A172 (cell line): Measurements from ENCODE around the gene USP38. TPM values are rescaled to one million over a fixed set of nuclear protein-coding genes. Genes with fewer than 3 reads are reported as not detected.
"Not testable (repeated sequence)": the region's sequence is repeated elsewhere in the genome, so short reads cannot be mapped to it uniquely, and the experiment has no call there.

Source experiments
- DNase-seq: peaks from one replicate; pipeline ENCODE4 v3.0.0-alpha.2; 2015; ENCODE audit warnings: low spot score
- total RNA-seq: library from RNA; depleted of rRNA; stranded (reverse); fragments of >200 nt; shearing (Covaris generic); gene quantifications from 2 replicates; pipeline ENCODE4 v1.2.3, GENCODE V29; 2014

USP38 gene
- total RNA-seq, 1 experiment from 2014 or later = 18.8 TPM

- no peak for DNase-seq
Measured at GRCh38 chr4:143215873-143216272, 31.2 kb downstream of the USP38 start.

- DNase-seq = no peak
Measured at GRCh38 chr4:143224255-143224654, 39.5 kb downstream of the USP38 start.

- no peak for DNase-seq
Measured at GRCh38 chr4:143225167-143225566, 40.5 kb downstream of the USP38 start.

- no peak for DNase-seq
Measured at GRCh38 chr4:143230683-143231082, 46.0 kb downstream of the USP38 start.

- DNase-seq = no peak
Measured at GRCh38 chr4:143232277-143232676, 47.6 kb downstream of the USP38 start.

GRCh38 chr4:143234153-143234552 lies 49.4 kb downstream of the USP38 start:
- DNase-seq = no peak

GRCh38 chr4:143237195-143237594 lies 52.5 kb downstream of the USP38 start:
- not testable (repeated sequence) for DNase-seq

- no peak for DNase-seq
Measured at GRCh38 chr4:143240939-143241679, 56.4 kb downstream of the USP38 start.

- no peak for DNase-seq
Measured at GRCh38 chr4:143241892-143242291, 57.2 kb downstream of the USP38 start.

GRCh38 chr4:143243041-143243440 lies 58.3 kb downstream of the USP38 start:
- no peak for DNase-seq

GRCh38 chr4:143246977-143247376 lies 62.3 kb downstream of the USP38 start:
- DNase-seq = no peak

- no peak for DNase-seq
Measured at GRCh38 chr4:143247866-143248265, 63.1 kb downstream of the USP38 start.

GRCh38 chr4:143248827-143249226 lies 64.1 kb downstream of the USP38 start:
- no peak for DNase-seq

GRCh38 chr4:143250617-143251016 lies 65.9 kb downstream of the USP38 start:
- no peak for DNase-seq

GRCh38 chr4:143251348-143251747 lies 66.6 kb downstream of the USP38 start:
- no peak for DNase-seq

- no peak for DNase-seq
Measured at GRCh38 chr4:143251779-143252178, 67.1 kb downstream of the USP38 start.

- DNase-seq = no peak
Measured at GRCh38 chr4:143252478-143252877, 67.8 kb downstream of the USP38 start.

- DNase-seq = no peak
Measured at GRCh38 chr4:143253166-143253565, 68.4 kb downstream of the USP38 start.

- no peak for DNase-seq
Measured at GRCh38 chr4:143254491-143255226, 69.9 kb downstream of the USP38 start.

- DNase-seq = no peak
Measured at GRCh38 chr4:143256456-143256855, 71.7 kb downstream of the USP38 start.

GRCh38 chr4:143257356-143257755 lies 72.6 kb downstream of the USP38 start:
- no peak for DNase-seq

- DNase-seq = no peak
Measured at GRCh38 chr4:143260750-143261149, 76.0 kb downstream of the USP38 start.

- no peak for DNase-seq
Measured at GRCh38 chr4:143262838-143263237, 78.1 kb downstream of the USP38 start.
